Activated T-cell treated with anti-CD3 and anti-CD28 coated beads for 4 hours (primary cell): ENCODE results near the gene TP53I13.
"Not testable (repeated sequence)": the region's sequence is repeated elsewhere in the genome, so short reads cannot be mapped to it uniquely, and the experiment has no call there.

Source experiments
- DNase-seq: peaks from one replicate; pipeline ENCODE4 v3.0.0-alpha.2; 2020

Gene TP53I13

GRCh38 chr17:29568331-29569244, at the start of gene TP53I13:
TP53I13 (plus strand) TSS chr17:29568701; CDS start chr17:29568759, 58 bp downstream.
- peak; percentile 93 for DNase-seq

GRCh38 chr17:29524692-29525091, 43.8 kb upstream of the TP53I13 start:
- no peak for DNase-seq

GRCh38 chr17:29526322-29526721, 42.2 kb upstream of the TP53I13 start:
- DNase-seq, result no peak

DNA sequence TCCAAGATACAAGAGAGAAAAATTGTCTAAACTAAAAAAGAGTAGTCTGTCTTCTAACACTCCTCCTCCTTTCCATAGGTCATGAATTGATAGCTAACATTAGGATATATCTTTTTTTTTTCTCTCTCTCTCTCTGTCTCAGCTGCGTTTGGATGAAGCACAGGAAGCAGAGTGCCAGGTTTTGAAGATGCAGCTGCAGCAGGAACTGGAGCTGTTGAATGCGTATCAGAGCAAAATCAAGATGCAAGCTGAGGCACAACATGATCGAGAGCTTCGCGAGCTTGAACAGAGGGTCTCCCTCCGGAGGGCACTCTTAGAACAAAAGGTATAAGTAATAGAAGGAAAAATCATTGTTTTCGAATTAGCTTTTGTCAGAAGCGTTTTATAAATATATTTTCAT, 34.5 kb upstream of the TP53I13 start:
- no peak for DNase-seq

DNA sequence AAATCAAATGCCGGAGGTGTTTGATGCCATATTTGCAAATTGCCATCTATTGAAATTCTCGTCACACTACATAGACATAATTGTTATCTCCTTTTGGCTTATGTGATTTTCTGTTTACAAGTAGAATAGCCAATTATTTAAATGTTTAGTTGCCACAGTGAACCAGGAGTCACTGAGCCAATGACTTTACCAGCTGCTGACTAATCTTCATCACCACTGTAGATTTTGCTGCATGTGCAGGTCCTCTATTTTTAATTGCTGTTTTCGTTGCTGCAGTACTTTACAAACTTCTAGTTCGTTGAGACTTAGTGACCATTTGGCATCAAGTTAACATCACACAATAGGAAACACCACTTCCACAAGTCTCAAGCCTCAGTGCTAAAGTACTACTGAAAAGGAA, 24.4 kb upstream of the TP53I13 start:
- no peak for DNase-seq

DNA sequence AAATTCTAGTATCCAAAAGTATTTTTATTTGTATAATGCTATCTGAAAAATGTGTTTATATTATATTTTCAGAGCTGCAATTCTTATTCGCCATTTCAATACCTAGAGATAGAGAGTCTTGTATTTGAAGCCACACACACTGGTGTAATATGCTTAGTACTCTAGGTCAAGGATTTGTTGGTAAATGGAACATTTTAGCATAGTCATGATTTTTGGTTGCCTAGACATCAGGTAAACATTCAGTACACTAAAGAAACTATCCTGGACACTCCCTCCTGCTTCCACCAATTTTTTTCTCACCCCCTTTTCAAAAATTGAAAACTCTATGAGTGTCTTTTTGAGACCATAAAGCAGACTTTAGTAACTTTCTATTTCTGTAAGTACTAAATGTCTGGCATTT, 22.4 kb upstream of the TP53I13 start:
- no peak for DNase-seq

GRCh38 chr17:29546830-29547229, 21.7 kb upstream of the TP53I13 start:
- no peak for DNase-seq

DNA sequence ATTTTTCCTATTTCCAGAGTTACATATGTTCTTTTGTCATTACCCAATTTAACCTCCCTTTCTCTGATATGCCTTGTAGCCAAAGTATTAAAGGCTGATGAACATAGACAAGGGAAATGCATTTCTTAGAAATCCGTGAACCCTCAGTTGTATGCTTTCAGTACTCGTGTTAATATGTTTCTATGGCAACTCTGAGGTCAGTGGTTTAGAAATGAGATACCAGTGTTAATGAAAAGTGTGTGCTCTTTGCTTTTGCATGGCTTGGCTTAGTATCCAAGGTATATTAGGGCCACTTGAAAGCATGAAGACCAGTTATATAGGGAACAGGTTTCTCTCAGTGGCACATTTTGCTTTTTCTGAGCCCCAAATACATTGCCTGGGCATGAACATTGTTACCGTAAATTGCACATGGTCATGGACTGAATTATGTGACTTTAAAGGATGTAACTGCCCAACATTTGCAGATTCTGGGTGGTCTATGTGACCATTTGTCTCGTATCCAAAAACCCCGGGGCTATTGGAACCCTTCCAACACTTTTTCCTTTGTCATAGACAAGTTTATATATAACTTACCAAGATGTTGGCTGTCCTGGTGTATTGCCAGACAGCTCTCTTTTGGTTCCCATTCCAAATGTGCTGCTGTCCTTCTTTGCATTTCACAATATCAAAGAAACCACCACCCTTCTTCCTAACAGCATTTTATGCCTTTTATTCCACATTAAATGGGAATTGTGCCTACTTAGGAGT, 19.2 kb upstream of the TP53I13 start:
- DNase-seq, result no peak

DNA sequence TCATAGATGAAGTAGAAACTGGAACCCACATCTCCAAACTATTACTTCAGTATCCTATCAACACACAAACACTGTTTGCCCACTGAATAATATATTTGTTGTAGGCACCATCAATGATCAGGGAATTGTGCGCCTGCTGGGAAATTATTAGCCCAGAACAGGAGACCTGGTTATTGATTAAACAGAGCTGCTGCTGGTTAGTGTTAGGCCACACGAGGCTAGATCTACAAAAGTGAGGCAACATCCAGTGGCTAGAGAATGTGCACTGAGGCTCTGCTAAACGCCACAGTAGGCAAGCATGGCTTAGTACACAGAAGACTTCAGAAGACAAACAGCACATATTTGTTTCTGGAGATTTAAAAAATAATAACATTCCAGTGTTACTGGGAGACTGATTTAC, 12.7 kb upstream of the TP53I13 start:
- no peak for DNase-seq

DNA sequence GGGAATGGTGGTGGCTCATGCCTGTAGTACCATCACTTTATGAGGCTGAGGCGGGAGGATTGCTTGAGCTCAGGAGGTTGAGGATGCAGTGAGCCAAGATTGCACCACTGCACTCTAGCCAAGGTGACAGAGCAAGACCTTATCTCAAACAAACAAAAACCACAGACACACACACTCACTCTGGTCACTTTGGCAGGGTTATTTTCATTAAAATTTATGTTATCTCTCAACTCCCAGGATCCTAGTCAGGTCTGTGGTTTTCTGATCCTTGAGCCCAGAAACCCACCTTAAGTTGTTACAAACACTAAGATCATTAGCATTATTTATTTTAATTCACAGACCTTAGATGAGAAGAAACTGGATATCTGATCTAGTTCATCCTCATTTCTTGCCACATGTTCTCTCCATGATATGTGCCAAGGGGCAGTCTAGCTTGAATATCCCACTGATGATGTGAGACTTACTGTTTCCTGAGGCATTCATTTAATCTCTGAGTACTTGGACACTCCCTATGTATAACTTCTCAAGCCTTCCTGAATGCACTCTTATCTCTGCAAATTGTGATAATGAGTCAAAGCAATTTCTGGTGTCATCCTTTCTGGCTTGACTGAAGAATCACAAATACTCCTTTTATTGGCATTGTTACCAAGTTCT, 11.3 kb upstream of the TP53I13 start:
- DNase-seq, result no peak

GRCh38 chr17:29557739-29558116, 10.8 kb upstream of the TP53I13 start:
- DNase-seq, result no peak

GRCh38 chr17:29558139-29558538, 10.4 kb upstream of the TP53I13 start:
- DNase-seq, result not testable (repeated sequence)

DNA sequence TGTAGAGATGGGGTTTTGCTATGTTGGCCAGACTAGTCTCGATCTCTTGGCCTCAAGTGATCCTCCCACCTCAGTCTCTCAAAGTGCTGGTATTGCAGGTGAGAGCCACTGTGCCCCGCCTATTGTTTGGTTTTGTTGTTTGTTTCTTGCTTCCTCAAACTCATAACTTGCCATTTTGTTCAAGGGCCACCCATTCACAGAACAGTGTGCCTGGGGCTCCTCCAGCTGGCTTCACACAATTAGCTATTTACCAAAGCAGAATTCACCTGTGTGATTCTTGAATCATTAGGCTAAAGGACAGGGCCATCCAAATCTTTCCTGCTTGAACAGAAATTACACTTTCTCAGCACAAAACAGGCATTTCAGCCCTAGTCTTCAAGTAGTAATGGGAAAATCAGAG, 8.9 kb upstream of the TP53I13 start:
- DNase-seq, result no peak

DNA sequence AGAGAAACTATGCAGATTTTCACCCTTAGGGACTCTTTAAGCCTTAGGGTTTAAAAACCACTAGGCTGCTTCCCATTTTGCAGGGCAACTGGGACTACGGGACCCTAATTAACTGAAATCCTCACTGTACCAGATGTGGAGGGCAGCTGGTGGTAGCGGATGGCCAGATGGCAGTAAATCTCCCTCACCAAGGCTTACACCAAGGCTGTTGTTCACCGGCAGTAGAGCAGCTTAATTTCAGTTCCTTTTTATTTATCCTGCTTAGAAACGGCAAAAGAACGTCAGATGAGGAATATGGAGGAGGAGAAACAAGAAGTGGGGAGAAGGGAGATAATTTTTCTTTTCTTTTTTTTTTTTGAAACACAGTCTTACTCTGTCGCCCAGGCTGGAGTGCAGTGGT, 8.2 kb upstream of the TP53I13 start:
- DNase-seq, result no peak

DNA sequence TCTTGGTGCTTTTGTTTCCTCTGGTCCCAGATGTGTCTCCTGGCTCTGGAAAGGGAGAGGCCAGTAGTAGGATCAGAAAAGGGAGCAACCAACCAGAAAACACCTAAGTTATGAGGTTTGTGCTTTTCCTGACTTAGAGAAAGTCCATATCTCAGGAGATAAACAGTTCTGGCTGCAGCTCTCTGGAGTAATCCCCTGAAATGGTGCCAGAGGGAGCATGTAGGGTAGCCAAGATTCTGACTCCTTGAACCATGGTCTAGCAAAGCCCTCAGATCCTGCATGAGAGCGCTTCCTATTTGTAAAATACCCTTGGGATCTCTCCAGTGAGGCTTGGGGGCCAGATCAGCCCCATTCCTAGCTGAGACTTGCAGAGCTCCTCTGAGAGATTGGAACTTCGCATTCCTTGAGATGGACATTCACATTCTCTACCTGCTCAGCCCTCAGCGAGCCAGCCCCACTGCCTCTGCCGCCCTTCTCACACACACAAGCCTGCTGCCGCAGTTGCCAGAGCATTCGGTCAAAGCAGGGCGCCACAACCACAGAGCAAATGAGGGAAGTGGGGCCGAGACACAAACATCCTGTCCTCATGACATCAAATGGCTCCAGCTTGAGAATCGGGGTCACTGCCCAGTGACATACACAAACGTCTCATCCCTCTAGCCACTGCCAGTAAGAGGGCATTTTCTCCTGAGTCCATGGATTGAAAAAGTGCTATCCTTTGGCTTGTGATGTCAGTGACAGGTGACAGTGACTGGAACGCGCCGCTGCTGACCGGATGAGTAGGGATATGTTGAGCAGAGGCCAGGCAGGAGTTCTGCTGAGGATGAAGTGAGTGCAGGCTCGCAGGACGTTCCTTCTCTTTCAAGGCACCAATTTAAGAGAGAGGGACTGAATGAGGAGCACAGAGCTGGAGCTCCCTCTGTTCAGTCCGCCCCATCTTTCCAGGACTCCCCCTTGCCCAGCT, 6.7 kb upstream of the TP53I13 start:
- DNase-seq, result no peak

DNA sequence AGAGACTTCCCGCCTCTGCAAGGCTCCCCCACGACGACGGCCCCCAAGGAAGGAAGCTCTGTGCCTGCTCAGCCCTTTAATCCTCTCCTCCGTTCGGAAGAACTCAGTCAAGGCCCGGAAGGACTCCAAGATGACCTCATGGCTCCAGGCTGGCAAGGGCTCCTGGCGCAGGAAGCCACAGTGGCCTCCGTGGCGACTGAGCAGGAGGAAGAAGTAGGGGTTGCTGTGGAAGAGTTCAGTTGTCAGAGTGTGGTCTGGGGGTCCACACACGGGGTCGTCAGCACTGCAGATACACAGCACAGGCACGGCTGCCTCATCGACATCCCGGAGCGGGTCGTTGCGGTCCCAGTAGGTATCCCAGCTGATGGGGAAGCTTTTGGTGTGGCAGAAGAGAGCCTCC, 5.9 kb upstream of the TP53I13 start:
- no peak for DNase-seq

DNA sequence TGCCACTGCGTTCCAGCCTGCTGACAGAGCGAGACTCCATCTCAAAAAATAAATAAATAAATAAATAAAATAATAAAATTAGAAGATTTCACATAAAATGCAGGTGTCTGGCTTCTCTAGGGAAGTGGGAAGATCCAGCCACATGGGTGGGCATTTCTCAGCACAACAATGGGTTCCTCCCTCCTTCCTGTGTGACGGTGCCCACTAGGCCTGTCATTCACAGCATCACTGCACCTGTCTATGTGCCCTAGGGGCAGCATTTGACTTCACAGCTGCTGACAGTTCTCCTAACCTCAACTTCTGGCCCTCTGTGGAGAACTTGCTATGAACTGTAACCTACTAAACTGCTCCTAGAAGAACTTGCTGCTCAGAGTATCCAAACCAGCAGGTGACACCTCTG, 4.7 kb upstream of the TP53I13 start:
- DNase-seq, result no peak

DNA sequence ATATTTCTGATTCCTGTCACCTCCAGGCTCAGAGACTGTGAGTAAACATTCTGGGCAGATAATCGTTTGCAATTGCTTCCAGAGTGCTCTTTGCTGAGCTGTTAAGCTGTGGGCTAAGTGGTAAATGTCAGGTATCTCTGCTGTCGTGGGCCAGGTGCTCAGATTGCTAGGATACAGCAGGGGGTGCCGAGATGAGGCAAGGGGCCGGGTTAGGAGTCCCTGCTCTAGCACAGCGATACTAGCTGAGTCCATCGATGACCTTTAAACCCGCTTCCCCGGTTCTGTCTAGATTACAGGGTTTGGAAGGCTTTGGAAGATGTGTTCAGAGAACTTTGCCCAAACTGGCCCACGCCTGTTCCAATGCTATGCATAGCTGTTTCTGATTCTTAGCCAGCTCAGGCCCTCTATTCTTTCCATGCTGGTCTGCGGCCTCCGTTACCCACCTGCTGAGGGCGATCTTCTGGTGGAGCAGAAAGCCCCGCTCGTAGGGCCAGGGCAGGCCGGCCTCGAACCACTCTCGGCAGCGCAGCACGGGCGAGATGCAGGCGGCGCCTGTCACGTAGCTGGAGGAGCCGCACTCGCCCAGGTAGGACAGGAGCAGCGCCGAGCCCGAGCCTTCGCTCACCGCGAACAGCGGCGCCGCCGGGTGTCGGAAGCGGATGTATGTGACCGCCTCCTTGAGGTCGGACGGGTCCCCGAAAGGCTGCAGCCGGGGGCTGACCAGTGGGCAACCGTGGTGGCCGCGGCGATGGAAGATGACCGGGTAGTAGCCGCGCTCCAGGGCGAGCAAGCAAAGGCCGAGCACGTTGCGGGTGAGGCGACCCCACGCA, 2.6 kb upstream of the TP53I13 start:
- peak; percentile 30 for DNase-seq

DNA sequence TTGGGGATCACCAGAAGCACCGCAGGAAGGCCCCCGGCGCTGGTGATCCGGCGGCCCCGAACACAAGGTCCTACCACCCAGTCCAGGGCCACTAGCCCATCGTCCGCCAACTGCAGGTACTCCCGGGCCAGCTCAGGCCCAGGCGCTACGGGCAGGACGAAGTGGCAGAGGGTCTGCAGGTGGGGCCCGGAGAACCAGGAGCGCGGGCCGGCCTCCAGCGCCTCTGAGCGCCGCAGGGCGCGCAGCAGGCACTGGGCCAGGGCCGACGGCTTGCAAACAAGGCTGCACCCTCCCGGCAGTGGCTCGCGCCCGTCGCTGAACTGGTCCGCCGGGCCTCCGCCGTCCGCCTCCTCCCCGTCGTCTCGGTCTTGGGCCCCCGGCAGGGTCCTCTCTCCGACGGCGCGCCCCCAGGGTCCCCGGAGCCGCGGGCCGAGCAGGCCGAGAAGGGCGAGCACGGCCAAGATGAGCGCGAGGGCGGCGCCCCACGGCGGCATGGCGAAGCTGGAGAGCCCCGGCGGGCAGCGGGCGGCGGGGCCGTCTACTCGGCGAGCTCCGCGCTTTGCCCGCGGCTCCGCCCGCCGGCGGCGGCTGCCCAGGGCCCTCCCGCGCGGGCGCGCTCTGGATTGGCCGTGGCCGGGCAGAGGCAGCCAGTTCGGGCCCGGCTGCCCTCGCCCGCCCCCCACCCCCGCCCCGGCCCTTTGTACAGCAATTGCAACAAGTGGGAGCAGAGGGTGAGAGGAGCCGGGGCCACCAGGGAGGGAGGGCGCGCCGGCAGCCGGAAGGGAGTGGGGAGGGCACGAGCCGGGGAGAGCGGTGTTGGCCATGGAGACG, 1.8 kb upstream of the TP53I13 start, which contains the start of gene ABHD15:
Gene ABHD15, minus strand, starts transcription at position 565 of the 831 bp plus-strand sequence. Its CDS starts 71 bp downstream, at position 494.
- DNase-seq, result peak; percentile 36

DNA sequence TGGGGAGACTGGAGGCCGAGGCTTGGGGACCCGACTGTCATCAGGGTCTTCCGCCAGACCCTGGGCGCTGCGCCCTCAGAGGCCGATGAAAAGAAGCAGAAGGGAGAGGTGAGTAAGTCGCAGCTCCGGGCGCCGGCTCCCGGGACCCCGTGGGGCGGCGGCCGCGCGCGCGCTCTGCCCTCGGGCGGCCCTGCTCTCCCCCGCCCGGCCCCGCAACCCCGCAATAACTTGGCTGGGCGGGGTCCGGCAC, 1.3 kb upstream of the TP53I13 start:
- DNase-seq, result no peak
